Ishikawa (cell line): Measurements from ENCODE around the gene PSENEN.

Experiments used
- CEBPB ChIP-seq: IDR thresholded peaks from 2 replicates; pipeline ENCODE4 v1.6.1; 2012
- CREB1 ChIP-seq: IDR thresholded peaks from 2 replicates; pipeline ENCODE4 v1.6.1; 2012; ENCODE audit warnings: low read depth
- EGR1 ChIP-seq: IDR thresholded peaks from 2 replicates; pipeline ENCODE4 v1.6.1; 2012
- EP300 ChIP-seq: IDR thresholded peaks from 2 replicates; pipeline ENCODE4 v1.6.1; 2012; ENCODE audit warnings: borderline replicate concordance
- FOXM1 ChIP-seq: IDR thresholded peaks from 2 replicates; pipeline ENCODE4 v1.6.1; 2012; ENCODE audit warnings: low read depth, borderline replicate concordance
- MAX ChIP-seq: IDR thresholded peaks from 2 replicates; pipeline ENCODE4 v1.6.1; 2012
- NFIC ChIP-seq: IDR thresholded peaks from 2 replicates; pipeline ENCODE4 v1.6.1; 2012
- RAD21 ChIP-seq: IDR thresholded peaks from 2 replicates; pipeline ENCODE4 v1.6.1; 2012; ENCODE audit warnings: low read depth
- TAF1 ChIP-seq: IDR thresholded peaks from 2 replicates; pipeline ENCODE4 v1.6.1; 2012; ENCODE audit warnings: low read depth, mild to moderate bottlenecking
- TCF12 ChIP-seq: IDR thresholded peaks from 2 replicates; pipeline ENCODE4 v1.6.1; 2012; ENCODE audit warnings: low read depth
- TEAD4 ChIP-seq: IDR thresholded peaks from 2 replicates; pipeline ENCODE4 v1.6.1; 2012
- USF1 ChIP-seq: IDR thresholded peaks from 2 replicates; pipeline ENCODE4 v1.6.1; 2012
- YY1 ChIP-seq: IDR thresholded peaks from 2 replicates; pipeline ENCODE4 v1.6.1; 2012; ENCODE audit warnings: low read depth
- ZBTB7A ChIP-seq: IDR thresholded peaks from 2 replicates; pipeline ENCODE4 v1.6.1; 2012; ENCODE audit warnings: low read depth
- TF ChIP-seq, protein P1 (sequence below): IDR thresholded peaks from 2 replicates; pipeline ENCODE4 v1.6.1; 2012; ENCODE audit warnings: low read depth, mild to moderate bottlenecking

PSENEN gene

GRCh38 chr19:35712567-35713505 lies 32.6 kb upstream of the PSENEN start:
- TF ChIP-seq, protein P1, sequence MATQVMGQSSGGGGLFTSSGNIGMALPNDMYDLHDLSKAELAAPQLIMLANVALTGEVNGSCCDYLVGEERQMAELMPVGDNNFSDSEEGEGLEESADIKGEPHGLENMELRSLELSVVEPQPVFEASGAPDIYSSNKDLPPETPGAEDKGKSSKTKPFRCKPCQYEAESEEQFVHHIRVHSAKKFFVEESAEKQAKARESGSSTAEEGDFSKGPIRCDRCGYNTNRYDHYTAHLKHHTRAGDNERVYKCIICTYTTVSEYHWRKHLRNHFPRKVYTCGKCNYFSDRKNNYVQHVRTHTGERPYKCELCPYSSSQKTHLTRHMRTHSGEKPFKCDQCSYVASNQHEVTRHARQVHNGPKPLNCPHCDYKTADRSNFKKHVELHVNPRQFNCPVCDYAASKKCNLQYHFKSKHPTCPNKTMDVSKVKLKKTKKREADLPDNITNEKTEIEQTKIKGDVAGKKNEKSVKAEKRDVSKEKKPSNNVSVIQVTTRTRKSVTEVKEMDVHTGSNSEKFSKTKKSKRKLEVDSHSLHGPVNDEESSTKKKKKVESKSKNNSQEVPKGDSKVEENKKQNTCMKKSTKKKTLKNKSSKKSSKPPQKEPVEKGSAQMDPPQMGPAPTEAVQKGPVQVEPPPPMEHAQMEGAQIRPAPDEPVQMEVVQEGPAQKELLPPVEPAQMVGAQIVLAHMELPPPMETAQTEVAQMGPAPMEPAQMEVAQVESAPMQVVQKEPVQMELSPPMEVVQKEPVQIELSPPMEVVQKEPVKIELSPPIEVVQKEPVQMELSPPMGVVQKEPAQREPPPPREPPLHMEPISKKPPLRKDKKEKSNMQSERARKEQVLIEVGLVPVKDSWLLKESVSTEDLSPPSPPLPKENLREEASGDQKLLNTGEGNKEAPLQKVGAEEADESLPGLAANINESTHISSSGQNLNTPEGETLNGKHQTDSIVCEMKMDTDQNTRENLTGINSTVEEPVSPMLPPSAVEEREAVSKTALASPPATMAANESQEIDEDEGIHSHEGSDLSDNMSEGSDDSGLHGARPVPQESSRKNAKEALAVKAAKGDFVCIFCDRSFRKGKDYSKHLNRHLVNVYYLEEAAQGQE, result no peak

GRCh38 chr19:35713506-35713850 lies 32.0 kb upstream of the PSENEN start:
- TF ChIP-seq CEBPB, result no peak
- no peak for TF ChIP-seq TAF1
- TF ChIP-seq ZBTB7A, result no peak
- no peak for TF ChIP-seq EGR1
- TF ChIP-seq NFIC, result no peak
- TF ChIP-seq, protein P1, result no peak
- no peak for TF ChIP-seq USF1
- TF ChIP-seq EP300, result no peak
- no peak for TF ChIP-seq YY1

DNA sequence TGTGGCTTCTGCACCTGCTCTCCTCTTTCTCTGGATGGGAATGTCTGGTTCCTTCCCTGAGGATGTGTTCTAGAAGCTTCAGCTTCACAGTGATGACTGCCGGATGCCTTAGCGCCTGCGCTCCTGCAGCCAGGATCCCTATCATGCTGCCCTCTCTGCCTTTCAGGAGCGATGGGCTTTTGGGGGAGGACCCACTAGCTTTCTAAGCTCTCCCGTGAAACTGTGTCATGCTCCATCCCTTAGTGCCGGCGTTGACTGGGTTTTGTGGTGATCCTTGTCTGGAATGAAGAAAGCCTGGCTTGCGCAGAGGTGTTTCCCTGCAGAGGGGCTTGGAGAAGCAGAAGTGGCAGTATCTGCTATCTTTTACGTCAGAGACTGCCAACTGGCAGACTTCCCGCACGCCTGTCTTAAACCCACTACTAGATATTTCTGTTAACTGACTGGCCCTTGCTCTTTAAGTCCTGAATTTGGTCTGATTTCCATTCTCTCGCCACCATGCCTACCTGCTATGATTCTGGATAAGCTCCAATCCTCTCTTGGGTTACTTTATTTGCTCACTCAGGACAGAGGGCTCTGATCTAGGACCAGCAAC lies 31.5 kb upstream of the PSENEN start:
- TF ChIP-seq ZBTB7A (no peak), TCF12 (no peak), TEAD4 (no peak), USF1 (no peak), CREB1 (no peak)

DNA sequence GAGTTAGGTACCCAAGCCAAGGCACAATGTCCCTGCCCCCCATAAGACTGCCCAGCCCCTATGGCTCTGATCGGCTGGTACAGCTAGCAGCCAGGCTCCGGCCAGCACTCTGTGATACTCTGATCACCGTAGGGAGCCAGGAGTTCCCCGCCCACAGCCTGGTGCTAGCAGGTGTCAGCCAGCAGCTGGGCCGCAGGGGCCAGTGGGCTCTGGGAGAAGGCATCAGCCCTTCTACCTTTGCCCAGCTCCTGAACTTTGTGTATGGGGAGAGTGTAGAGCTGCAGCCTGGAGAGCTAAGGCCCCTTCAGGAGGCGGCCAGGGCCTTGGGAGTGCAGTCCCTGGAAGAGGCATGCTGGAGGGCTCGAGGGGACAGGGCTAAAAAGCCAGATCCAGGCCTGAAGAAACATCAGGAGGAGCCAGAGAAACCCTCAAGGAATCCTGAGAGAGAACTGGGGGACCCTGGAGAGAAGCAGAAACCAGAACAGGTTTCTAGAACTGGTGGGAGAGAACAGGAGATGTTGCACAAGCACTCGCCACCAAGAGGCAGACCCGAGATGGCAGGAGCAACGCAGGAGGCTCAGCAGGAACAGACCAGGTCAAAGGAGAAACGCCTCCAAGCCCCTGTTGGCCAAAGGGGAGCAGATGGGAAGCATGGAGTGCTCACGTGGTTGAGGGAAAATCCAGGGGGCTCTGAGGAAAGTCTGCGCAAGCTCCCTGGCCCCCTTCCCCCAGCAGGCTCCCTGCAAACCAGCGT lies 30.7 kb upstream of the PSENEN start:
- no peak for TF ChIP-seq MAX
- no peak for TF ChIP-seq TEAD4

GRCh38 chr19:35715355-35715809 lies 30.1 kb upstream of the PSENEN start:
- TF ChIP-seq YY1 (no peak), TAF1 (no peak), CREB1 (no peak), FOXM1 (no peak), TCF12 (no peak), RAD21 (no peak), TEAD4 (no peak), ZBTB7A (no peak), EGR1 (no peak), CEBPB (no peak), EP300 (no peak), USF1 (no peak), NFIC (no peak), MAX (no peak)
- TF ChIP-seq, protein P1, result no peak
